H1 (cell line): Measurements from ENCODE around the gene SLC6A19. TPM values are rescaled to one million over a fixed set of nuclear protein-coding genes. Genes with fewer than 3 reads are reported as not detected.

Experiments
- BCL11A ChIP-seq, 2 experiments: IDR thresholded peaks; one replicate each; pipeline ENCODE4 v1.6.1; 2011; ENCODE audit warnings: low read depth in 2 of 2, low read length in 2 of 2, mild to moderate bottlenecking in 2 of 2
- CHD1 ChIP-seq: IDR thresholded peaks from 2 replicates; pipeline ENCODE4 v1.6.1; 2012; ENCODE audit warnings: low read depth, low read length, improper control_type of control experiment
- HDAC6 ChIP-seq: IDR thresholded peaks from one replicate; pipeline ENCODE4 v1.7.1; 2012; ENCODE audit warnings: low read depth, mild to moderate bottlenecking, inconsistent platforms, low read length, moderate library complexity
- PHF8 ChIP-seq: fragments of 200-600 bp; sonication (generic); conservative IDR thresholded peaks from 2 replicates; pipeline ENCODE4 v1.7.1; 2012; ENCODE audit warnings: low read depth, mild to moderate bottlenecking, inconsistent platforms, low read length, moderate library complexity
- polyA plus RNA-seq, 7 experiments: library from polyadenylated mRNA; depleted of rRNA in 3 of 7; stranded (reverse) in 5 of 7; unstranded in 2 of 7; fragments of >200 nt in 5 of 7; fragments of 200-250 nt in 2 of 7; gene quantifications; 1 replicate in 5 of 7; 2 replicates in 1 of 7; 4 replicates in 1 of 7; pipeline versions ENCODE4 v1.2.1 to v1.2.3, GENCODE V29; 2011 to 2013; ENCODE audit warnings: missing spikeins in 2 of 7, mixed read lengths in 2 of 7
- total RNA-seq: library from RNA; stranded (reverse); fragmentation: NEBNext Ultra II Directional; extraction: Animal tissue kit (Norgen Biotek cat#: 25700); gene quantifications from 2 replicates; pipeline ENCODE4 v1.2.1, GENCODE V29; 2021

SLC6A19 gene
- total and polyA plus RNA-seq, 2 of the 8 experiments (the other 6 are each of a cell fraction or from before 2014, with no cell fraction given) = 0.02 TPM; not detected in 1

GRCh38 chr5:1216211-1216917 lies 15.0 kb downstream of the SLC6A19 start (continued):
- no peak for TF ChIP-seq HDAC6
- TF ChIP-seq CHD1 = no peak
- no peak for TF ChIP-seq PHF8
- TF ChIP-seq BCL11A (IDR thresholded peaks at IDR 0.05; ENCODE audit: low read depth in 2 of 2, low read length in 2 of 2) = no peak
